Naive thymus-derived CD4-positive, alpha-beta T cell (primary cell): ENCODE results near the gene MGAT4A. TPM values are rescaled to one million over a fixed set of nuclear protein-coding genes. Genes with fewer than 3 reads are reported as not detected.
"Not testable (repeated sequence)": the region's sequence is repeated elsewhere in the genome, so short reads cannot be mapped to it uniquely, and the experiment has no call there.

Experiments used
- ATAC-seq: fragments of 150-1000 bp; cut with Tn5 transposase; 2 replicates; pipeline ENCODE4 v1.10.0; 2021; ENCODE audit warnings: mild to moderate bottlenecking, moderate library complexity
- CTCF ChIA-PET: fragments of 350-600 bp; sonication (Branson Sonifier 250); formaldehyde crosslinking; loops from one replicate; lab custom pipeline; 2021; ENCODE audit warnings: antibody characterized with exemption; lab: Charles Lee
- POLR2A ChIA-PET: fragments of 350-600 bp; sonication (Branson Sonifier 250); formaldehyde crosslinking; loops from one replicate; lab custom pipeline; 2021; ENCODE audit warnings: antibody characterized with exemption, inconsistent platforms; lab: Charles Lee
- DNase-seq, 9 donors: peaks; one replicate each; pipeline versions ENCODE4 v3.0.0 to v3.0.0-alpha.2; 2020 to 2022; ENCODE audit warnings: mixed read lengths in 1 of 9
- H3K27ac ChIP-seq: one replicate; pipeline ENCODE4 v1.7.0; 2013; ENCODE audit warnings: mild to moderate bottlenecking, low read depth, low read length, moderate library complexity
- H3K27me3 ChIP-seq, 2 donors: one replicate each; pipeline ENCODE4 v1.7.0; 2013; ENCODE audit warnings: low read length in 2 of 2, mild to moderate bottlenecking in 2 of 2, moderate library complexity in 2 of 2; ENCODE audit not compliant: control insufficient read depth in 2 of 2, insufficient read depth in 2 of 2
- H3K36me3 ChIP-seq, 3 experiments: 1 replicate in 2 of 3; 2 replicates in 1 of 3; pipeline ENCODE4 v1.7.0; 2013; ENCODE audit warnings: low read length in 3 of 3, mild to moderate bottlenecking in 3 of 3, moderate library complexity in 1 of 3; ENCODE audit not compliant: insufficient read depth in 3 of 3, control insufficient read depth in 2 of 3
- H3K4me1 ChIP-seq, 2 donors: one replicate each; pipeline ENCODE4 v1.7.0; 2013; ENCODE audit warnings: low read length in 2 of 2, mild to moderate bottlenecking in 2 of 2, moderate library complexity in 1 of 2; ENCODE audit not compliant: control insufficient read depth in 2 of 2, insufficient read depth in 2 of 2
- H3K4me3 ChIP-seq: 2 replicates; pipeline ENCODE4 v1.7.0; 2013; ENCODE audit warnings: mild to moderate bottlenecking, low read length
- H3K9me3 ChIP-seq, 3 experiments: 1 replicate in 2 of 3; 2 replicates in 1 of 3; pipeline ENCODE4 v1.7.0; 2013; ENCODE audit warnings: low read length in 3 of 3; ENCODE audit not compliant: control insufficient read depth in 2 of 3
- H3K27ac Mint-ChIP-seq, 9 donors: one replicate each; pipeline ENCODE4 v1.8.0; 2020 to 2022; ENCODE audit warnings: mixed read lengths in 9 of 9, mild to moderate bottlenecking in 8 of 9, moderate library complexity in 5 of 9, inconsistent platforms in 2 of 9
- H3K27me3 Mint-ChIP-seq, 5 donors: one replicate each; pipeline ENCODE4 v1.8.0; 2021 to 2022; ENCODE audit warnings: mixed read lengths in 5 of 5, mild to moderate bottlenecking in 1 of 5
- H3K36me3 Mint-ChIP-seq, 5 donors: one replicate each; pipeline ENCODE4 v1.8.0; 2020 to 2022; ENCODE audit warnings: mixed read lengths in 5 of 5, mild to moderate bottlenecking in 3 of 5, inconsistent platforms in 1 of 5
- H3K4me1 Mint-ChIP-seq, 7 donors: one replicate each; pipeline ENCODE4 v1.8.0; 2020 to 2022; ENCODE audit warnings: mixed read lengths in 7 of 7, mild to moderate bottlenecking in 3 of 7, inconsistent platforms in 1 of 7
- H3K4me3 Mint-ChIP-seq, 10 donors: one replicate each; pipeline ENCODE4 v1.8.0; 2020 to 2022; ENCODE audit warnings: mild to moderate bottlenecking in 10 of 10, mixed read lengths in 10 of 10, moderate library complexity in 6 of 10, inconsistent platforms in 2 of 10
- H3K9me3 Mint-ChIP-seq, 11 donors: one replicate each; pipeline ENCODE4 v1.8.0; 2020 to 2022; ENCODE audit warnings: mixed read lengths in 11 of 11, mild to moderate bottlenecking in 4 of 11, inconsistent platforms in 1 of 11, moderate library complexity in 1 of 11
- intact Hi-C, 2 donors: fragments of 100-400 bp; cut with micrococcal nuclease; formaldehyde crosslinking; loops; one replicate each; pipeline ENCODE4 v1.15.1; 2023
- polyA plus RNA-seq, 2 donors: library from polyadenylated mRNA; unstranded; fragments of 300-500 nt; fragmentation: Illumina TruSeq; gene quantifications; one replicate each; pipeline ENCODE4 v1.2.3, GENCODE V29; 2021
- total RNA-seq, 6 experiments: library from RNA in 5 of 6; stranded (reverse) in 5 of 6; gene quantifications; 1 replicate in 5 of 6; 2 replicates in 1 of 6; pipeline ENCODE4 v1.2.3 and lab custom pipeline; 2021 to 2026

MGAT4A gene
- total and polyA plus RNA-seq, 7 experiments from 2014 or later, result 125 to 349 (median 262) TPM

DNA sequence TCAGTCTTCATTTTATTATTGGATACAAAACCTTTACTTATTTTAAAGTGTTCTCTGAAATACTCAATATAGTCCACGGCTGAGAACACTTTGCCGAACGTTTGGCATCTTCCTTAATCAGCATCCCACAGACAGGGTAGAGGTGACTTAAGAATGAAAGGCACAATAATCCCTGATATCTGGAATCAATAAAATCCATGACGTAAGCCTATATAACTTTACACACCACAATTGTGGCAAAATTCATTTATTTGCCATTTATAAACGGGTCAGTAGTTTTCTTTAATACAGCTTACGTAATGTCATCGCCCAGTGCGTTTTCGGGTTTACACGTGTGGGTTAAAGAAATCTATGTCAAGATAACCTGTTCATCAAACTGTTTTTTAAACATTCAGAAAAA, 1.3 kb downstream of the MGAT4A start:
- H3K9me3 Mint-ChIP-seq, result peaks cover 0 to 4% (median 0%) of the 10 kb centered on the region in 11 donors
- peak overlapping the region; percentile 79 to 96 (median 94) for H3K27ac Mint-ChIP-seq
- no peaks in the 10 kb centered on the region for H3K27me3 Mint-ChIP-seq
- ATAC-seq, result no peak
- intact Hi-C loops, result loop anchor here (1.0 to 10.0 kb wide), 12 partner anchors 17 to 732 kb away; partner anchors contain the start of genes C2orf15 (in 1 of the 2), EIF5B (in 1 of the 2), TMEM131 (in 1 of the 2) and TXNDC9 (in 1 of the 2)
- peak overlapping the region; percentile 81 for H3K27ac ChIP-seq
- H3K4me1 ChIP-seq, result peaks cover 52 to 57% of the 10 kb centered on the region in 2 donors
- peaks cover 4 to 42% (median 13%) of the 10 kb centered on the region in 5 donors for H3K36me3 Mint-ChIP-seq
- peak overlapping the region; percentile 79 for H3K4me3 ChIP-seq
- CTCF ChIA-PET, result interaction anchor here (0.6 to 2.4 kb wide), 9 partner anchors 9 to 107 kb away, joined by 3 to 15 read pairs (median 4); no protein-coding TSS in a partner anchor
- POLR2A ChIA-PET, result interaction anchor here (0.7 to 28.9 kb wide), 24 partner anchors 9 to 426 kb away, joined by 3 to 604 read pairs (median 12); no protein-coding TSS in a partner anchor
- no peaks in the 10 kb centered on the region for H3K9me3 ChIP-seq
- peak in 1 of 9 donors; percentile 24 for DNase-seq
- H3K4me1 Mint-ChIP-seq, result peaks cover 29 to 79% (median 66%) of the 10 kb centered on the region in 7 donors
- peak overlapping the region; percentile 78 to 97 (median 92) for H3K4me3 Mint-ChIP-seq
- H3K36me3 ChIP-seq, result peaks cover 0 to 11% (median 4%) of the 10 kb centered on the region in 3 experiments
- no peaks in the 10 kb centered on the region for H3K27me3 ChIP-seq

DNA sequence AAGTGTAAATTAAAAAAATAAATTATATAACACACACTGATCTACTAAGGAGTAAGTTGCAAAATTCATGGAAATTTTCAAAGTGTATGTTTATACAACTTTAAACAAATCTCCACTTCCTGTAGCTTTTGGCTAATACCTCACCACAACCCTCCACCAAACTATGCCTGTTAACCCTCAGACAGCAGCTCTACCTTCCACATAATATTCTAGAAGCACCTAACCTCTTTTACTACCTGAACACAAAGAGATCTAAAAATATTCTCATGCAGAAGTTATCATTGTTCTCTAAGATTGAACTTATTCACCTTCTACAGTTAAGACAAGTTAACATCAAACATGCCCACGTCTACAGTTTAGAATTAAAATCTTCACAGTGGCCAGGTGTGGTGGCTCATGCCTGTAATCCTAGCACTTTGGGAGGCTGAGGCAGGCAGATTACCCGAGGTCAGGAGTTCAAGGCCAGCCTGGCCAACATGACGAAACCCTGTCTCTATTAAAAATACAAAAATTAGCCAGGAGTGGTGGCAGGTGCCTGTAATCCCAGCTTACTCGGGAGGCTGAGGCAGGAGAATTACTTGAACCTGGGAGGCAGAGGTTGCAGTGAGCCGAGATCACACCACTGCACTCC, 2.7 kb downstream of the MGAT4A start:
- not testable (repeated sequence) for ATAC-seq, H3K9me3 Mint-ChIP-seq, H3K27me3 ChIP-seq, H3K9me3 ChIP-seq, H3K27me3 Mint-ChIP-seq
- H3K4me3 ChIP-seq, result peak overlapping the region; percentile 79
- H3K36me3 Mint-ChIP-seq, result peaks cover 4 to 50% (median 24%) of the 10 kb centered on the region in 5 donors
- intact Hi-C loops, result loop anchor here (1.0 to 2.0 kb wide), 3 partner anchors 10 to 69 kb away; no protein-coding TSS in a partner anchor
- peaks cover 33 to 75% (median 65%) of the 10 kb centered on the region in 7 donors for H3K4me1 Mint-ChIP-seq
- CTCF ChIA-PET, result interaction anchor here (0.8 to 1.5 kb wide), 5 partner anchors 16 to 108 kb away, joined by 3 to 7 read pairs (median 3); no protein-coding TSS in a partner anchor
- peak overlapping the region; percentile 78 to 97 (median 92) for H3K4me3 Mint-ChIP-seq
- peaks cover 46 to 60% of the 10 kb centered on the region in 2 donors for H3K4me1 ChIP-seq
- H3K27ac Mint-ChIP-seq, result peak overlapping the region; percentile 41 to 96 (median 85)
- POLR2A ChIA-PET, result interaction anchor here (0.6 to 28.9 kb wide), 18 partner anchors 9 to 342 kb away, joined by 3 to 604 read pairs (median 7); no protein-coding TSS in a partner anchor
- DNase-seq, result peak in 7 of 9 donors; percentile 32 to 63 (median 53)
- peak overlapping the region; percentile 81 for H3K27ac ChIP-seq
- H3K36me3 ChIP-seq, result peaks cover 0 to 19% (median 6%) of the 10 kb centered on the region in 3 experiments

DNA sequence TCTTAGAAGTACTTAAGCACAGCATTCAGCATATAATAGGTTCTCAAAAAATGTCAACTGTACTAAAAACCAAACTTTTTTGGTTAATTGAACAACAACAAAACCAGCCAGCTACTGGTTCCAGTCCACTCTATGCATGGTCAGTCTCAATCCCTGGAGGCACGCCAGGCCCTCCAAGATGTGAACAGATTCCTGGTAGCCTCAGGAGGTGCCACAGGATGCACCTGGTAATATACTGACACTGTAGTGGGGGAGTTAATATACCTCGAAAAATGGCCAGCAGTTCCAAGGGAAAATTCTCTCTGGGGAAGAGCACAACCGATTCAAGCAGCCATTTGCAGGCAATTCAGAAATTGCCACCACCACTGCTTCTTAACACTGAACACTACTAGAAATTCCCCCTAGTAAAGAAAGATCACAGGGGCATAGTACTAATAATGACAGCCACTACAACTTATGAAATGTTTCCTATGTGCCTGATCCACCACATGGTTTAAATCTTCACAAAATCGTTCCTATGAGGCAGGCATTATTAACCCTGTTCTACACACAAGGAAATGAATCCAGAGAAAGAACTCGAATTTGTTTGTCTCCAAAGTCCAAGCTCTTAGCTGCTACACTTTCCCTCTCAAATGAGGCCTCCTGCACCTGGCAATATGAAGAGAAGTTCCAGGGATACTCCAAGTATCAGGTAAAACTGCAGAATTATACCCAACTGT, 3.4 kb downstream of the MGAT4A start:
- CTCF ChIA-PET, result interaction anchor here (0.6 to 1.5 kb wide), 4 partner anchors 32 to 109 kb away, joined by 3 to 7 read pairs (median 4); no protein-coding TSS in a partner anchor

DNA sequence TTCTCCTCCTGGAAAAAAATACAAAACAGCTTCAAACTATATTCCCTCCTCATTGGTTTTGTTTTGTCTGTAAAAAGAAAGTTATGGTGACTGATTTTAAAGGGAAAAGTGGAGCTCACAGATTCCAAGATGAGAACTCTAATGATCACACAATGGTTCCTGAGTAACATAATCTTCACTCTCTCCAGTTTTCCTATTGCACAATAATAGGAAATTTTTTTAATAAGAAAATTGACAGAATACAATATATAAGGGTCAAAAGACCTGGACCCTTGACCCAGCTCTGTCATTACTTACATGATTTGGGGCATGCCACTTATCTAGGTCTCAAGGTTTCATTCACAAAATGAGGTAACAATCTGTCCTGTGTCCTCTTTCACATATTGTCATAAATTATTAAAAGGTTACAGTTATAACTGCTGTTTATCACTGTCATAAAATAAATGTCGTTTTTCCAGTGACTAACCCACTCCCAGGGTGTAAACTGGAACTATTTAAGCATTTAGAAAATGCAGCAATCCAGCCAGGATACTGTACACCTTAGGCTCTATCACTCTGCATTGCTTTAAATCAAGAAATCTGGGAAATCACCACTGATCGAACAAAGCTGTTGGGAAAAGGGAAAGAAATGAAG, 4.1 kb downstream of the MGAT4A start:
- POLR2A ChIA-PET, result interaction anchor here (1.3 to 28.9 kb wide), 9 partner anchors 9 to 102 kb away, joined by 3 to 604 read pairs (median 40); no protein-coding TSS in a partner anchor
- Mint-ChIP-seq H3K36me3 (peaks cover 7 to 52% (median 38%) of the 10 kb centered on the region in 5 donors), H3K4me3 (peak overlapping the region; percentile 78 to 97 (median 92)), H3K4me1 (peaks cover 29 to 75% (median 65%) of the 10 kb centered on the region in 7 donors), H3K27ac (peak overlapping the region; percentile 41 to 96 (median 90)), H3K27me3 (no peaks in the 10 kb centered on the region), H3K9me3 (peaks cover 0 to 13% (median 5%) of the 10 kb centered on the region in 11 donors)
- DNase-seq (no peak), ATAC-seq (no peak)
- Histone ChIP-seq H3K27ac (peak overlapping the region; percentile 81), H3K36me3 (peaks cover 0 to 33% (median 11%) of the 10 kb centered on the region in 3 experiments), H3K9me3 (peaks cover 0 to 4% (median 0%) of the 10 kb centered on the region in 3 experiments), H3K4me1 (peaks cover 38 to 46% of the 10 kb centered on the region in 2 donors), H3K27me3 (no peaks in the 10 kb centered on the region), H3K4me3 (peak overlapping the region; percentile 79)
- intact Hi-C loops, result loop anchor here (2.0 kb wide), 2 partner anchors 38 to 340 kb away; no protein-coding TSS in a partner anchor
- CTCF ChIA-PET, result interaction anchor here (0.6 to 0.9 kb wide), 2 partner anchors 31 to 110 kb away, joined by 3 to 4 read pairs; no protein-coding TSS in a partner anchor

More for the DNA sequence above, 3.4 kb downstream of the MGAT4A start:
- H3K36me3 Mint-ChIP-seq, result peaks cover 7 to 50% (median 31%) of the 10 kb centered on the region in 5 donors
- Histone ChIP-seq H3K27ac (peak overlapping the region; percentile 81), H3K4me1 (peaks cover 45 to 53% of the 10 kb centered on the region in 2 donors), H3K27me3 (no peaks in the 10 kb centered on the region), H3K9me3 (no peaks in the 10 kb centered on the region), H3K4me3 (peak overlapping the region; percentile 79), H3K36me3 (peaks cover 0 to 26% (median 11%) of the 10 kb centered on the region in 3 experiments)
- no peaks in the 10 kb centered on the region for H3K27me3 Mint-ChIP-seq
- peak overlapping the region; percentile 78 to 97 (median 92) for H3K4me3 Mint-ChIP-seq
- DNase-seq (no peak), ATAC-seq (no peak)
- POLR2A ChIA-PET, result interaction anchor here (0.6 to 28.9 kb wide), 16 partner anchors 9 to 109 kb away, joined by 3 to 604 read pairs (median 10); no protein-coding TSS in a partner anchor
- peaks cover 32 to 75% (median 65%) of the 10 kb centered on the region in 7 donors for H3K4me1 Mint-ChIP-seq
- peak overlapping the region; percentile 41 to 96 (median 85) for H3K27ac Mint-ChIP-seq
- H3K9me3 Mint-ChIP-seq, result peaks cover 0 to 9% (median 3%) of the 10 kb centered on the region in 11 donors
- intact Hi-C loops, result loop anchor here (1.0 to 2.0 kb wide), 5 partner anchors 9 to 339 kb away; no protein-coding TSS in a partner anchor

DNA sequence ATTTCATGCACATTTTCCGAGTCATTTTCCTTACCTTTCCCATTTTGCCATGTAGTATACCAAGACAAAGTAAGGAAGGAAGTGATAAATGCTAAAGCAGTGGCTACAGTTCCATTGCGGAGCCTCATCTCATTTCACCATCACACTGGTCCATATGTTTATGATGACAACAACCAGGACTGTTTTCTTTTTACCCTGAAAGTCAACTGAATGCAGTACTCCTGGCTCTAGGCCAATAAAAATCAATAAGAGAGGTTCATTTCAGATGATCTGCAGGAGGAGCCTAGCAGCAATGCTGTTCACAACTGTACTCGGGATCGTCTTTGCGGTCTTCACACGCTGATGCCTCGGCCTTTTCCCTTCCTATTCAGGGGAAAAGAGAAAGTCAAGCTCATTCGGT, 4.7 kb downstream of the MGAT4A start:
- H3K27ac Mint-ChIP-seq, result peak overlapping the region; percentile 41 to 96 (median 90)
- H3K27me3 Mint-ChIP-seq, result no peaks in the 10 kb centered on the region
- intact Hi-C loops, result loop anchor here (2.0 kb wide), 2 partner anchors 37 to 341 kb away; no protein-coding TSS in a partner anchor
- no peak for ATAC-seq
- peak overlapping the region; percentile 79 for H3K4me3 ChIP-seq
- ChIA-PET POLR2A (interaction anchor here (1.3 to 28.9 kb wide), 9 partner anchors 8 to 103 kb away, joined by 3 to 604 read pairs (median 14); no protein-coding TSS in a partner anchor), CTCF (interaction anchor here (0.9 kb wide), 1 partner anchor 110 kb away, joined by 4 read pairs; no protein-coding TSS in a partner anchor)
- H3K9me3 ChIP-seq, result peaks cover 0 to 9% (median 0%) of the 10 kb centered on the region in 3 experiments
- H3K36me3 Mint-ChIP-seq, result peaks cover 7 to 55% (median 44%) of the 10 kb centered on the region in 5 donors
- peaks cover 0 to 38% (median 11%) of the 10 kb centered on the region in 3 experiments for H3K36me3 ChIP-seq
- H3K27me3 ChIP-seq, result no peaks in the 10 kb centered on the region
- peaks cover 29 to 74% (median 65%) of the 10 kb centered on the region in 7 donors for H3K4me1 Mint-ChIP-seq
- peak in 1 of 9 donors; percentile 35 for DNase-seq
- peak overlapping the region; percentile 78 to 97 (median 86) for H3K4me3 Mint-ChIP-seq
- peak overlapping the region; percentile 81 for H3K27ac ChIP-seq
- H3K9me3 Mint-ChIP-seq, result peaks cover 0 to 20% (median 5%) of the 10 kb centered on the region in 11 donors
- H3K4me1 ChIP-seq, result peaks cover 38 to 46% of the 10 kb centered on the region in 2 donors
